BLaER1 treated with 17β-estradiol and CSF1 and Interleukin-3, amounts not matched to agents 10 nM and 100 nM (cell line): Measurements from ENCODE around the gene REM2.
A peak's percentile ranks its signal among the peaks of the same experiment; 100 is the strongest.
"Not testable (repeated sequence)": the region's sequence is repeated elsewhere in the genome, so short reads cannot be mapped to it uniquely, and the experiment has no call there.

Source experiments
- H3K27ac ChIP-seq, 11 experiments: shearing (Covaris generic); formaldehyde crosslinking; 2 replicates each; pipeline ENCODE4 v1.8.1; 2022
- H3K27me3 ChIP-seq, 11 experiments: shearing (Covaris generic); formaldehyde crosslinking; 2 replicates each; pipeline ENCODE4 v1.8.1; 2022
- H3K36me3 ChIP-seq, 11 experiments: shearing (Covaris generic); formaldehyde crosslinking; 2 replicates each; pipeline ENCODE4 v1.8.1; 2022
- H3K4me1 ChIP-seq, 10 experiments: shearing (Covaris generic); formaldehyde crosslinking; 2 replicates each; pipeline ENCODE4 v1.8.1; 2022
- H3K4me2 ChIP-seq, 11 experiments: shearing (Covaris generic); formaldehyde crosslinking; 2 replicates each; pipeline ENCODE4 v1.8.1; 2022
- H3K4me3 ChIP-seq, 10 experiments: shearing (Covaris generic); formaldehyde crosslinking; 2 replicates each; pipeline ENCODE4 v1.8.1; 2022
- H3K9ac ChIP-seq, 11 experiments: shearing (Covaris generic); formaldehyde crosslinking; 2 replicates each; pipeline ENCODE4 v1.8.1; 2022
- H3K9me3 ChIP-seq, 11 experiments: shearing (Covaris generic); formaldehyde crosslinking; replicated peaks in 1 of 11; 2 replicates each; pipeline ENCODE4 v1.8.1; 2022
- H4K20me1 ChIP-seq, 11 experiments: shearing (Covaris generic); formaldehyde crosslinking; 2 replicates each; pipeline ENCODE4 v1.8.1; 2022
- Cebpa-rat ChIP-seq, 11 experiments: shearing (Covaris generic); IDR thresholded peaks; 2 replicates each; pipeline ENCODE4 v1.8.1; 2022

The REM2 gene

GRCh38 chr14:22905627-22906026 lies 22.6 kb downstream of the REM2 start:
- H3K4me2 ChIP-seq, result no peak overlapping the region
- no peaks in the 10 kb centered on the region for H3K27me3 ChIP-seq
- H3K27ac ChIP-seq, result no peak overlapping the region
- H3K4me1 ChIP-seq, result peaks cover 0 to 35% (median 22%) of the 10 kb centered on the region in 10 experiments; a peak in 17 of 20 replicates
- no peak for TF ChIP-seq Cebpa-rat (IDR thresholded peaks at IDR 0.05)
- H3K9me3 ChIP-seq, result no peaks in the 10 kb centered on the region
- H4K20me1 ChIP-seq, result peaks cover 0 to 21% (median 6%) of the 10 kb centered on the region in 11 experiments; a peak in 10 of 22 replicates
- H3K4me3 ChIP-seq, result no peak overlapping the region
- H3K9ac ChIP-seq, result no peak overlapping the region
- peaks cover 97 to 100% (median 99%) of the 10 kb centered on the region in 11 experiments for H3K36me3 ChIP-seq

GRCh38 chr14:22906073-22906472 lies 23.1 kb downstream of the REM2 start:
- H3K4me3 ChIP-seq, result no peak overlapping the region
- H3K4me1 ChIP-seq, result peaks cover 0 to 36% (median 26%) of the 10 kb centered on the region in 10 experiments; a peak in 17 of 20 replicates
- H3K9ac ChIP-seq, result no peak overlapping the region
- peaks cover 0 to 17% (median 1%) of the 10 kb centered on the region in 11 experiments; a peak in 9 of 22 replicates for H4K20me1 ChIP-seq
- H3K27me3 ChIP-seq, result no peaks in the 10 kb centered on the region
- peaks cover 97 to 100% (median 99%) of the 10 kb centered on the region in 11 experiments for H3K36me3 ChIP-seq
- no peak for TF ChIP-seq Cebpa-rat (IDR thresholded peaks at IDR 0.05)
- no peak overlapping the region for H3K4me2 ChIP-seq
- no peak overlapping the region for H3K27ac ChIP-seq
- no peaks in the 10 kb centered on the region for H3K9me3 ChIP-seq

- no peaks in the 10 kb centered on the region for H3K9me3 ChIP-seq
- peaks cover 0 to 20% (median 4%) of the 10 kb centered on the region in 11 experiments; a peak in 10 of 22 replicates for H4K20me1 ChIP-seq
- no peaks in the 10 kb centered on the region for H3K27me3 ChIP-seq
- H3K4me2 ChIP-seq, result no peak overlapping the region
- no peak overlapping the region for H3K4me3 ChIP-seq
- H3K36me3 ChIP-seq, result peaks cover 95 to 100% (median 99%) of the 10 kb centered on the region in 11 experiments
- H3K9ac ChIP-seq, result no peak overlapping the region
- no peak overlapping the region for H3K27ac ChIP-seq
- H3K4me1 ChIP-seq, result peaks cover 0 to 38% (median 26%) of the 10 kb centered on the region in 10 experiments; a peak in 18 of 20 replicates
- no peak for TF ChIP-seq Cebpa-rat (IDR thresholded peaks at IDR 0.05)
These were observed 24.4 kb downstream of the REM2 start for GRCh38 chr14:22907429-22907828.

GRCh38 chr14:22908601-22909000 lies 25.6 kb downstream of the REM2 start:
- H3K4me1 ChIP-seq, result peaks cover 0 to 38% (median 26%) of the 10 kb centered on the region in 10 experiments; a peak in 18 of 20 replicates
- peak overlapping the region in 4 of 11 experiments; percentile 28 to 52 (median 32); a peak in 6 of 22 replicates for H3K9ac ChIP-seq
- no peak overlapping the region for H3K4me3 ChIP-seq
- no peaks in the 10 kb centered on the region for H3K27me3 ChIP-seq
- no peaks in the 10 kb centered on the region for H3K9me3 ChIP-seq
- H3K36me3 ChIP-seq, result peaks cover 86 to 100% (median 98%) of the 10 kb centered on the region in 11 experiments
- H3K27ac ChIP-seq, result peak overlapping the region in 8 of 11 experiments; percentile 16 to 68 (median 46); a peak in 12 of 22 replicates
- peak in 8 of 11 experiments; percentile 25 to 80 (median 54); a peak in 9 of 22 replicates for TF ChIP-seq Cebpa-rat (IDR thresholded peaks at IDR 0.05)
- H4K20me1 ChIP-seq, result peaks cover 0 to 21% (median under 1%) of the 10 kb centered on the region in 11 experiments; a peak in 10 of 22 replicates
- H3K4me2 ChIP-seq, result peak overlapping the region in 6 of 11 experiments; percentile 11 to 63 (median 48); a peak in 11 of 22 replicates

- peaks cover 0 to 26% (median 0%) of the 10 kb centered on the region in 11 experiments; a peak in 9 of 22 replicates for H4K20me1 ChIP-seq
- TF ChIP-seq Cebpa-rat (IDR thresholded peaks at IDR 0.05), result no peak
- H3K36me3 ChIP-seq, result peaks cover 63 to 100% (median 85%) of the 10 kb centered on the region in 11 experiments
- peaks cover 17 to 53% (median 37%) of the 10 kb centered on the region in 10 experiments for H3K4me1 ChIP-seq
- no peak overlapping the region for H3K4me3 ChIP-seq
- H3K4me2 ChIP-seq, result 0 out of 22 replicates have a peak overlapping the region, but pooled peaks of 3 of the 11 experiments have one; percentile 11 to 63 (median 49)
- peak overlapping the region in 2 of 11 experiments; percentile 48 to 68; a peak in 1 of 22 replicates for H3K27ac ChIP-seq
- H3K9ac ChIP-seq, result no peak overlapping the region; a peak in 2 of 22 replicates
- no peaks in the 10 kb centered on the region for H3K9me3 ChIP-seq
- no peaks in the 10 kb centered on the region for H3K27me3 ChIP-seq
These were observed 27.9 kb downstream of the REM2 start for GRCh38 chr14:22910916-22911315.

GRCh38 chr14:22914836-22915235 lies 31.8 kb downstream of the REM2 start:
- peaks cover 24 to 81% (median 53%) of the 10 kb centered on the region in 11 experiments for H3K36me3 ChIP-seq
- H3K4me2 ChIP-seq, result peak overlapping the region in 8 of 11 experiments; percentile 81 to 99 (median 94); a peak in 11 of 22 replicates
- H4K20me1 ChIP-seq, result peaks cover 0 to 18% (median 0%) of the 10 kb centered on the region in 11 experiments; a peak in 8 of 22 replicates
- not testable (repeated sequence) for H3K27me3 ChIP-seq, H3K4me3 ChIP-seq, H3K9me3 ChIP-seq
- peaks cover 38 to 62% (median 51%) of the 10 kb centered on the region in 10 experiments for H3K4me1 ChIP-seq
- peak overlapping the region in 10 of 11 experiments; percentile 59 to 97 (median 94); a peak in 17 of 22 replicates for H3K27ac ChIP-seq
- peak overlapping the region in 5 of 11 experiments; percentile 30 to 91 (median 56); a peak in 5 of 22 replicates for H3K9ac ChIP-seq

- peaks cover 34 to 55% (median 49%) of the 10 kb centered on the region in 10 experiments for H3K4me1 ChIP-seq
- H3K27me3 ChIP-seq, result no peaks in the 10 kb centered on the region
- no peaks in the 10 kb centered on the region for H3K9me3 ChIP-seq
- H3K36me3 ChIP-seq, result peaks cover 23 to 81% (median 53%) of the 10 kb centered on the region in 11 experiments
- peak overlapping the region in 3 of 10 experiments; percentile 12 to 31 (median 21); a peak in 3 of 20 replicates for H3K4me3 ChIP-seq
- peak overlapping the region in 10 of 11 experiments; percentile 59 to 97 (median 94); a peak in 21 of 22 replicates for H3K27ac ChIP-seq
- H4K20me1 ChIP-seq, result peaks cover 0 to 18% (median 0%) of the 10 kb centered on the region in 11 experiments; a peak in 7 of 22 replicates
- H3K4me2 ChIP-seq, result peak overlapping the region; percentile 22 to 99 (median 91)
- H3K9ac ChIP-seq, result peak overlapping the region; percentile 6 to 92 (median 56); a peak in 18 of 22 replicates
- peak; percentile 73 to 95 (median 85); a peak in 19 of 22 replicates for TF ChIP-seq Cebpa-rat (IDR thresholded peaks at IDR 0.05)
These were observed 33.0 kb downstream of the REM2 start for GRCh38 chr14:22915886-22916521.

- Histone ChIP-seq H3K4me1 (peaks cover 49 to 75% (median 64%) of the 10 kb centered on the region in 10 experiments), H3K9me3 (no peaks in the 10 kb centered on the region), H3K27me3 (no peaks in the 10 kb centered on the region), H4K20me1 (peaks cover 0 to 8% (median 0%) of the 10 kb centered on the region in 11 experiments; a peak in 2 of 22 replicates), H3K27ac (peak within 1 kb of the TSS; percentile 90 to 99 (median 95)), H3K36me3 (peaks cover 31 to 81% (median 61%) of the 10 kb centered on the region in 11 experiments), H3K4me3 (peak within 1 kb of the TSS; percentile 74 to 96 (median 80)), H3K4me2 (peak within 1 kb of the TSS; percentile 81 to 99 (median 91)), H3K9ac (peak within 1 kb of the TSS; percentile 87 to 95 (median 91))
- TF ChIP-seq Cebpa-rat (IDR thresholded peaks at IDR 0.05), result peak in 2 of 11 experiments; percentile 24 to 28; a peak in 2 of 22 replicates
These were observed 36.0 kb downstream of the REM2 start, which contains the start of gene RBM23 for GRCh38 chr14:22918804-22919600. Gene RBM23, minus strand, starts transcription at chr14:22919149.
